GM12874 (cell line): Measurements from ENCODE around the gene AGBL1.

Source experiments
- TF ChIP-seq, protein P1 (sequence below): IDR thresholded peaks from 2 replicates; pipeline ENCODE4 v1.5.1; 2011; ENCODE audit warnings: low read depth, mild to moderate bottlenecking, control low read depth, low read length, moderate library complexity; ENCODE audit not compliant: insufficient read depth

Gene AGBL1

DNA sequence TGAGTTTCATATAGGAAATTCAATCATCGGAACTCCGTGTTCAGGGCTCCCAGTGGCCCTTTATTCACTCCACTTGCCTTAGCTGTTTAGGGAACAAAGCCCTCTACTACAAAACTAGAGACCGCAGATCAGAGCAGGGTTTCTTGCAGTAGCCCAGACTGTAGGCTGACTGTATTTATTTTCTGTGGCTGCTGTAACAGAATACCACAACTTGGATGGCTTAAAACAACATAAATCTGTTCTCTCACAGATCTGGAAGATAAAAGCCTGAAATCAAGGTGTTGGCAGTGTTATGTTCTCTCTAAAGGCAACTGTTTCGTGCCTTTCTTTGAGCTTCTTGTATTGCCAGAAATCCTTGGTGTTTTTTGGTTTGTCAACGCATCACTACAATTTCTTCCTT, 479.0 kb downstream of the AGBL1 start:
- TF ChIP-seq, protein P1, sequence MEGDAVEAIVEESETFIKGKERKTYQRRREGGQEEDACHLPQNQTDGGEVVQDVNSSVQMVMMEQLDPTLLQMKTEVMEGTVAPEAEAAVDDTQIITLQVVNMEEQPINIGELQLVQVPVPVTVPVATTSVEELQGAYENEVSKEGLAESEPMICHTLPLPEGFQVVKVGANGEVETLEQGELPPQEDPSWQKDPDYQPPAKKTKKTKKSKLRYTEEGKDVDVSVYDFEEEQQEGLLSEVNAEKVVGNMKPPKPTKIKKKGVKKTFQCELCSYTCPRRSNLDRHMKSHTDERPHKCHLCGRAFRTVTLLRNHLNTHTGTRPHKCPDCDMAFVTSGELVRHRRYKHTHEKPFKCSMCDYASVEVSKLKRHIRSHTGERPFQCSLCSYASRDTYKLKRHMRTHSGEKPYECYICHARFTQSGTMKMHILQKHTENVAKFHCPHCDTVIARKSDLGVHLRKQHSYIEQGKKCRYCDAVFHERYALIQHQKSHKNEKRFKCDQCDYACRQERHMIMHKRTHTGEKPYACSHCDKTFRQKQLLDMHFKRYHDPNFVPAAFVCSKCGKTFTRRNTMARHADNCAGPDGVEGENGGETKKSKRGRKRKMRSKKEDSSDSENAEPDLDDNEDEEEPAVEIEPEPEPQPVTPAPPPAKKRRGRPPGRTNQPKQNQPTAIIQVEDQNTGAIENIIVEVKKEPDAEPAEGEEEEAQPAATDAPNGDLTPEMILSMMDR = no peak

DNA sequence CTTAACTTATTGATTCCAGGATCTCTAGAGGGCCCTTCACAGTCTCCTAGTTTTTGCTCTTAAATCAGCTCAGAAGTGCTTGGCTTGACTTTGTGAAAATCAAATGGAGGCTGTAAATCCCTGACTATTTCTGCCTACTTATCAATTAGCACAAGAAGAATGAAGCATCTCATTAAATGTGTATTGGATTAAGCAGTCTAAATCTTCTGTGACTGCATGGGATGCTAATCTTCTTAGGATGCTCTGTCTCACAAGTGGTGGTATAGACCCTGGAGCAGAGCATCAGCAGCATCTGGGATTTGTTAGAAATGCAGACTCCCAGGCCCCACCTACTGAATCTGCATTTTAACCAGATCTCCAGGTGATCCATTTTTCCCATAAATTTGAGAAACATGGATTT, 488.7 kb downstream of the AGBL1 start:
- TF ChIP-seq, protein P1 = no peak

DNA sequence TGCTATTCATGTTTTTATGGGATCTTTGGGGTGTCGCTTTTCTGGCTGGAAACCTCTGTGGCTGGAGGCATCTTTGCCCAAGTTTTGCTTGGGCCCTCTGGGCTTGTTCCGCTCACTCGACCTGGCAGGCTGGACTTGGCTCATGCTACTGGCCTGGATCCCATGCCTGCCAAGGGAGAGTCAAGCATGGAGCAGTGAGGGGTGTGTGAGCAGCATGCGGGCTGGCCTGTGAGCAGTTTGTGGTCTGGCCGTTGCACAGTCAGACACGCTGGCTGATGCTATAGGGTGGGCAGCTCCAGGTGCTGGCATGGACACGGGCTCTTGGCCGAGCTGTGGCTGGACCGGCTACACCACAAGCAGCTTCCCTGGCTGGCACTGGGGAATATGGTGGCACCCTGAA, 491.1 kb downstream of the AGBL1 start:
- TF ChIP-seq, protein P1 = no peak

DNA sequence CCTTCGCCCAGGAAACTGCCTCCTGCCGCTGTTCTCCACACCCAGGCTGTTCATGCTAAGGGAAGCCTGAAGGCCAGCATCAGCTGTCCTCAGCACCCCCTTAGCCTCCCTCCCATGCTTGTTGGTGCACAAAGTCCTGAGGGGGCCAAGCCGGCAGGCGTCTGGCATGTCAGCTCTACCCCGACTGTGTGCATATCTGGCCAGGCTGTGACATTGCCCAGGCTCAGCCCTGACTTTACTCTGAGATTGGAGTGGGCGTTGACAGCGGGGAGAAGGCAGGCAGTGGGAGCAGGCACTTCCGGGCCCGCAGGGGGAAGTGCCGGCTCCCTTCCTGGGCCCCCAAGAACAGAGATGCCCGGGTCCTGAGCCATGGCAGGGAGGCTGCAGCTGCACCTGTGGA, 492.2 kb downstream of the AGBL1 start:
- TF ChIP-seq, protein P1 = no peak

DNA sequence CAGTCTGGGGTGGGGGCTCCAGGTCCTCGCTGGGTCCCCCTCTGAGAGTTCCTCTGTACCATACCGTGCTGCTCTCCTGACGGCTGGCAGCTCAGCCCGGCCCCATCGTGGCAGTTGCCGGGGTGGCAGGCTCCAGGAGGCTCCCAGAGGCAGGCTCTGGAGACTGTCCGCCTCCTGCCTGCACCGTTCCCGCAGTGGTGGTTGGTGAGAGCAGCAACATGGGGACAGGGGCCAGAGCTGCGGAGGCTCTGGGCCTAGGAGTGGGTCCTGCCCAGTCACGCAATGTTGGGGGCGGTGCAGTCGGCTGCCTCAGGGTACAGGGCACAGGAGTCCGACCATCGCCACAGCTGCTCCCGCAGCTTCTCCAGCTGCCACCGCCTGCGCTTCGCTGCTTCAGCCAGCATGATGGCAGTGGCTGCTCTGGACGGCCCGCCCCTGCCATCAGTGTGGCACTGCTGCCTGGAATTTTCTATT, 492.7 kb downstream of the AGBL1 start:
- TF ChIP-seq, protein P1 = no peak

GRCh38 chr15:86573476-86573875, 493.8 kb downstream of the AGBL1 start:
- TF ChIP-seq, protein P1 = no peak

- TF ChIP-seq, protein P1 = no peak
These were observed 508.7 kb downstream of the AGBL1 start for GRCh38 chr15:86588413-86588812.
